HG03025 (cell line): ENCODE results near the gene DSP.

ENCODE experiments used
- ATAC-seq: cut with Tn5 transposase; IDR thresholded peaks from one replicate; pipeline ENCODE4 v1.9.1; 2021; ENCODE audit warnings: mild to moderate bottlenecking, moderate library complexity; ENCODE audit not compliant: unreplicated experiment, low FRiP score

The DSP gene

DNA sequence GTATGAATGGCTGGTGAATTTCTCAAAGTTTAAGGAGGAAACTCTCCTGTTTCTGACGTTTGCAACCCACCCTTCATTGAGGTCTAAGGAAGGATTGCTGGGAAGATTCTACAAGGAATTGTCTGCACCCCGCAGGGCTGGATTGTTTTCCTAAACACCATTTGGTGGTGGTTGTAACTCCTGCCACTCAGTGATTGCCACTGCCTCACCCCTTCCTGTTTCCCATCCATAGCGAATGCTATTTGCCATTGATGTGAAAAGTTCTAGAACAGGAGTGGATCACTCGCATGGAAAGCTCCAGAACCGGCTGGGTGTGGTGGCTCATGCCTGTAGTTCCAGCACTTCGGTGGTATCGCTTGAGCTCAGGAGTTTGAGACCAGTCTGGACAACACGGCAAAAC, 8.7 kb upstream of the DSP start:
- no peak for ATAC-seq

DNA sequence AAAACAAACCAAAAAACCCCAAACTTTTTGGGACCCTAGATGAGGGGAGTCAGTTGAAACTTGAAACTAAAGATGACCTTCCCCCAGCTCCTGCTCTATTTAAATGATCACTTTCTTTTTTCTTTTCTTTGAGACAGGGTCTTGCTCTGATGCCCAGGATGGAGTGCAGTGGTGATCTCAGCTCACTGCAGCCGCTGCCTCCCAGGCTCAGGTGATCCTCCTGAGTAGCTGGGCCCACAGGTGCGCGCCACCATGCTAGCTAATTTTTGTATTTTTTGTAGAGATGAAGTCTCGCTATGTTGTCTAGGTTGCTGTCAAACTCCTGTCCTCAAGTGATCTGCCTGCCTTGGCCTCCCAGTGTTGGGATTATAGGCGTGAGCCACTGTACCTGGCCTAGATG, 7.3 kb upstream of the DSP start:
- no peak for ATAC-seq

- no peak for ATAC-seq
Measured at GRCh38 chr6:7535498-7535897, 6.0 kb upstream of the DSP start.

DNA sequence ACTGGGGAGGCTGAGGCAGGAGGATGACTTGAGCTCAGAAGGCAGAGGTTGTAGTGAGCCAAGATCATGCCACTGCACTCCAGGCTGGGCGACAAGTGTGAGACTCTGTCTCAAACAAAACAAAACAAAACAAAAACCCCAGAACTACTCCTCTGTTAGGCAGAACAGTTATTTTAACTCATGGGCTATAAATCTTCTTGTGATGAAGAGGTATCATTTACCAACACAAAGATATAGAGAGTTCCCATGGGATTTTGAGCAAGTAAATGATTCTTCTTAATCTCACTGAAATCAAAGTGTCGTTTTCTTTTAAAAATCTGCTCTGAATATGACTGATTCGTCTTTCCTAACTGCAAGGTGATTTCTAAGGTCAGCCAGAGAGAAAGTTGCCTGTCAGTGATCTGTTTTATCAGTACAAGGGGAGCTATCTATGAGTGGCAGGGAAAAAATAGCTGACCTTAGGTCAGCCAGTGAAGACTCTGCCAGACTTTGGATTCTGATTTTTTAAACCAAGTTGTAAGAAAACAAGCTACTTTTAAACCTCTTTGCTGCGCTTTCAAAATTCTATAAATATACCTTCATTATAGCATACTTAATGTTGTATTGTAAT, 3.8 kb upstream of the DSP start:
- no peak for ATAC-seq

GRCh38 chr6:7538484-7538883, 3.0 kb upstream of the DSP start:
- ATAC-seq = no peak

DNA sequence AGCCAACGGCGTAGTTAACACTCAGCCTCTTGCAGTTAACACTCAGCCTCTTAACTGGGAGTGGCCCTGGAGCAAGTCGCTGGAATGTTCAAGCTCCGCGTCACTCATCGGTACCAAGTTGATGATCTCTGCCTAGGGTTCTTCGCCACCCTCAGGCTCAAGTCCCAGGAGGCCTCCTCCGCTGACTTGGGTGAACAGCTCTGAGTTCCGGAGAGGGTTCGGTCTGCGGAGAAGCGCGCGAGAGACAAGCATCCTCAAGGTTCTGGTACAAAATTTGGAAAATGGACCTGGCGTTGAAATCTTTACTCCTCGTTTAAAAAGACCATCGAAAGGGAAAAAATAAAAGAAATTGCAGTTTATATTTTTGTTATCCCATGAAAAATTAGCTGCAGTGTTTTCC, 876 bp upstream of the DSP start:
- no peak for ATAC-seq

DNA sequence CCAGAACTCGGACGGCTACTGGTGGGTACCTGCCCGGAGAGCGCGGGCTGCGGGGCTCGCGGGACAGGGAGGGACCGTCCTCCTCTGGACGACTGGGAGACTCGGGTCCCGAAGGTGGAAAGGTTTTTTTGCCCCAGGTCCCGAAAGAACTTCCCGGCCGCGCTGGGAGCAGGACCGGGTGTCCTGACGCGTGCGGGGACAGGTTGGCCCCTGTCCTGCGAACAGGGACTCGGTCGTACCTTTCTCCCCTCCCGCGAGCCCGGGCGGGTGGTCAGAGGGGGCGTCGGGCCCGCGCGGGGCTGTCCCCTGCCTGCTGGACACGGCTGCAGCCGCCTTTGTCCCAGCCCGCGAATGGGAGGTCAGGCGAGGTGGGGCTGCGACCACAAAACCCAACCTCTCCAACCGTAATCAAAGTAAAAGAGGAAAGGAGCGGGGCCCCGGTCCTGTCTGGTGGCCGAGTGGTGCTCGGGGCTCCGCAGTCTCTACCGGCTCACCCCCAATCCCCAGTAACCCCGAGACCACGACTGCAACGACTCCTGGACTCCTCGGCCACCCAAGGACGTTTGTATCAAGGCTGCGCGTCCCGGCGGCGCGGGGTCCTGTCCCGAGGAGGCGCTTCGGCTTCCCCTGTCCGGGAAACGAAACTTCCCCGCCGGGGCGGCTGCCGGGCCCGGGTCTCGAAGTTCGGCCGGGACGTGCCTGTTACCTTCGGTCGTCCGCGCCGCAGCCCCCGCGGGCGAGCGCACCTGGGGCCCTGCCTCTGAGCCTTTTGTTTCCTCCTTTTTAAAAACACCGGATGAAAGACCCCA, 798 bp downstream of the DSP start:
- no peak for ATAC-seq

- no peak for ATAC-seq
Measured at GRCh38 chr6:7542874-7543624, 1.6 kb downstream of the DSP start.

DNA sequence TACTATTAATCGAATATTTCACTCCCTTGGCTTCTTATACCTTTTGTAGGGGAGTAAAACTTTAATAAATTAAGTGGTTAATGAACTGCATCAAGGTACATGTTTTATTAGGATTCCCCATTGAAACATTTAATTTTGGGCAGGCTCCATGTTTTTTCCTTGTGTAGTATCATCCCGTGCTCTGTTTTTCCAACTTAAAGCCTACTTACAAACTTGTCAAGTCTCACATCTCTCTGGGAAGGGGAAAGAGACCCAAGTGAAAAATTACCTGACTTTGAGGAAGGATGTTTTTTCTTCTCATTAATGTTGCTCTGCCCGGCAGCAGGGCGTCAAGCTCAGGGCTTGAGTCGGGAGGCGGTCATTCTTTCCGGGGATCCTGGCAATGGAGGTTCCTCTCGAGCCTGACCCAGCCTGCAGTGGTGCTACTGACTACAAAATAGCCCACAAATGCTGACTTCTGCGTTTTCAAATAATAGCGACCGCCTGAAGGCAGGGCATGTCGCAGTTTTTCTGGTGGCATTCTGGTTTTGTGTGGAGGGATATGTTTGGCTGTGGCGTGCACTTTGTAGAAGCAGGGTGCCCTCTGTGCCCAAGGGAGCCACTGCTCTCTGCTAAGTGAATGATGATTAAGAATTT, 2.4 kb downstream of the DSP start:
- ATAC-seq = no peak

DNA sequence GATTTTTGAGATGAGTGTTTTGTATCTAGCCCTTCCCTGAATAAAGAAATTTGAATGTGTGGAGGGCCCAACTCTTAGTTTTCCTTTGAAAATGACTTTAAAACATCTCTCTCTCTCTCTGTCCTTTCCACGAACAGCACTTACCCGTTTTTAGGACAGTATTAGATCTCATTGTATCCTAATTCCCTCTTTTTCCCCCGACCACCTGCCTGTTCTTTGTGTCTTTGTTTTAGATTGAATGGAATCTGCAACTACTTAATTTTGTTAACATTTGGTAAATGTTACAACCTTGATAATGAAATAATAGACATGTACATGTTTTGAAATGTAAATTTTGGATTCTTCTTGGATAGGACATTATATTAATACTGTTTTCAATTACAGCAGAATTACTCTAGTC, 3.1 kb downstream of the DSP start:
- ATAC-seq = no peak

- no peak for ATAC-seq
Measured at GRCh38 chr6:7545316-7546019, 4.0 kb downstream of the DSP start.

- ATAC-seq = no peak
Measured at GRCh38 chr6:7546020-7546369, 4.5 kb downstream of the DSP start.

DNA sequence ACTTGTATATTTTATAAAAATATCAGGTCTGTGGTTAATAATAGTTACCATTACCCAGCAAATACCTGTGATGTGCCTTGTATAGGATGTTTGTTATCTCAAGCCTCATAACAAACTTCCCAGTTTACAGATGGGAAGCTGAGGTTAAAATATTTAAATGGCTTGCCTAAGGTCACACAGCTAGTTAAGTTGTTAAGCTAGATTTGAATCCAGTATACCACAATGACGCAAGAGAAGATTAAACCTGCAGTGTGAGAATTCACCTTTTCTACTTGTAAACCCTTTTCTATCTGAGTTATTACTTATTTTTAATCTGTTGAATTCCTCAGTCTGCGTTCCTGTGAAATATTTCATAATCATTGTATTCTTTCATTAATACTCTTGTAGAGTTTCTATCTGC, 4.9 kb downstream of the DSP start:
- no peak for ATAC-seq

GRCh38 chr6:7546896-7547295, 5.4 kb downstream of the DSP start:
- ATAC-seq = no peak

GRCh38 chr6:7547315-7547714, 5.8 kb downstream of the DSP start:
- ATAC-seq = no peak

- ATAC-seq = no peak
Measured at GRCh38 chr6:7550433-7550801, 8.9 kb downstream of the DSP start.

DNA sequence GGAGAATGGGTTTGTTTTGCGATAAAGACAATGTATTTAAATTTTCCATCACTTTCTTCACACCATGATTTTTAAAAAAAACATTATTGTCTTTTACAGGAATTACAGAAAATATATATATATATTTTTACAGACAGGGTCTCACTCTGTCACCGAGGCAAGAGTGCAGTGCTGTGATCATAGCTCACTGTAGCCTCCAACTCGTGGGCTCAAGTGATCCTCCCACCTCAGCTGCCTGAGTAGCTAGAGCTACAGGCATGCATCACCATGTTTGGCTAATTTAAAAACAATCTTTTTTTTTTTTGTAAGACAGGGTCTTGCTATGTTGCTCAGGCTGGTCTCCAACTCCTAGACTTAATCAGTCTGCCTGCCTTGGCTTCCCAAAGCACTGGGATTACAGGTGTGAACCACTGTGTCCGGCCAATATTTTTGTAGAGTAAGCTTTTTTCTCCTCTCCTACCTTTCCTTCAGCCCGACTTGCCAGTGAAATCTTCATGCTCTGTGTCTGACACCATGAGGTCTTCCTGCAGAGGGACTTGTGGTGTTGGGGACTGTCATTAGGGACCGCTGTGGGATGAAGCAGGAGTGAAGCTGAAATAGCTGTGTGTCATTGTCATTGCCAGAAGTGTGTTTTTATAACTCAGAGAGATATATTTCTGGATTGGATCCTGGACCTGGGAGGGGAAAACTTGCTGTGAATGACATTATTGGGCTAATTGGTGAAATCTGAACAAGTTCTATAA, 13.2 kb downstream of the DSP start:
- ATAC-seq = no peak

DNA sequence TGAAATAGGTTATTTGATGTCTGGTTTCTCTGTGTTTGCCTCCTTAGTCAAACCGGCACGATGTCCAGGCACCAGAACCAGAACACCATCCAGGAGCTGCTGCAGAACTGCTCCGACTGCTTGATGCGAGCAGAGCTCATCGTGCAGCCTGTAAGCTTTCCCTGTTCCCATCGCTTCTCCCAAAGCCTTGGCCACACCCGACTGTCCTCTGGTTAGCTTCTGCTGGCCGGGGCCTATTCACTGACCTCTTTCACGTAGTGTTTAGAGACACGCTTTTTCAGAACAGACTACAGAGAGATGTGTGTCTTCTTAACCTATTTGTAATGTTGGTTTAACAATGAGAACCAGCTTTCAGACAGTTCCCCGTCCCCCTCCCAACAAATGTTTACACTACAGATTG, 14.2 kb downstream of the DSP start:
- ATAC-seq = no peak

GRCh38 chr6:7556394-7557106, 15.1 kb downstream of the DSP start:
- no peak for ATAC-seq
